Coronary artery (tissue), 2 donors: ENCODE results near the gene CPHXL2.

Experiments
- DNase-seq: peaks from one replicate; pipeline ENCODE4 v3.0.0-alpha.2; 2017; ENCODE audit warnings: low spot score
- H3K27ac ChIP-seq, 2 donors: fragments of 200-600 bp; sonication (generic); one replicate each; pipeline ENCODE4 v1.5.1; 2016 to 2019
- H3K4me3 ChIP-seq: fragments of 200-600 bp; sonication (generic); 2 replicates; pipeline ENCODE4 v1.5.1; 2016; ENCODE audit warnings: mild to moderate bottlenecking, moderate library complexity
- TF ChIP-seq, protein P1 (sequence below): fragments of 200-600 bp; sonication (generic); IDR thresholded peaks from one replicate; pipeline ENCODE4 v1.5.1; 2019; ENCODE audit warnings: antibody characterized with exemption

Gene CPHXL2

GRCh38 chr16:75620326-75621169, 56.3 kb downstream of the CPHXL2 start:
- Histone ChIP-seq H3K27ac (no peak overlapping the region), H3K4me3 (no peak overlapping the region)
- no peak for DNase-seq
- TF ChIP-seq, protein P1, sequence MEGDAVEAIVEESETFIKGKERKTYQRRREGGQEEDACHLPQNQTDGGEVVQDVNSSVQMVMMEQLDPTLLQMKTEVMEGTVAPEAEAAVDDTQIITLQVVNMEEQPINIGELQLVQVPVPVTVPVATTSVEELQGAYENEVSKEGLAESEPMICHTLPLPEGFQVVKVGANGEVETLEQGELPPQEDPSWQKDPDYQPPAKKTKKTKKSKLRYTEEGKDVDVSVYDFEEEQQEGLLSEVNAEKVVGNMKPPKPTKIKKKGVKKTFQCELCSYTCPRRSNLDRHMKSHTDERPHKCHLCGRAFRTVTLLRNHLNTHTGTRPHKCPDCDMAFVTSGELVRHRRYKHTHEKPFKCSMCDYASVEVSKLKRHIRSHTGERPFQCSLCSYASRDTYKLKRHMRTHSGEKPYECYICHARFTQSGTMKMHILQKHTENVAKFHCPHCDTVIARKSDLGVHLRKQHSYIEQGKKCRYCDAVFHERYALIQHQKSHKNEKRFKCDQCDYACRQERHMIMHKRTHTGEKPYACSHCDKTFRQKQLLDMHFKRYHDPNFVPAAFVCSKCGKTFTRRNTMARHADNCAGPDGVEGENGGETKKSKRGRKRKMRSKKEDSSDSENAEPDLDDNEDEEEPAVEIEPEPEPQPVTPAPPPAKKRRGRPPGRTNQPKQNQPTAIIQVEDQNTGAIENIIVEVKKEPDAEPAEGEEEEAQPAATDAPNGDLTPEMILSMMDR, result no peak

GRCh38 chr16:75618780-75619179, 58.0 kb downstream of the CPHXL2 start:
- DNase-seq, result no peak
- Histone ChIP-seq H3K27ac (no peak overlapping the region), H3K4me3 (no peak overlapping the region)
- TF ChIP-seq, protein P1, result no peak

GRCh38 chr16:75617121-75617520, 59.7 kb downstream of the CPHXL2 start:
- Histone ChIP-seq H3K27ac (no peak overlapping the region), H3K4me3 (no peak overlapping the region)
- TF ChIP-seq, protein P1, result no peak
- DNase-seq, result no peak

- TF ChIP-seq, protein P1, result no peak
- Histone ChIP-seq H3K27ac (no peak overlapping the region), H3K4me3 (no peak overlapping the region)
- DNase-seq, result no peak
These were observed 60.2 kb downstream of the CPHXL2 start for GRCh38 chr16:75616521-75617010.

DNA sequence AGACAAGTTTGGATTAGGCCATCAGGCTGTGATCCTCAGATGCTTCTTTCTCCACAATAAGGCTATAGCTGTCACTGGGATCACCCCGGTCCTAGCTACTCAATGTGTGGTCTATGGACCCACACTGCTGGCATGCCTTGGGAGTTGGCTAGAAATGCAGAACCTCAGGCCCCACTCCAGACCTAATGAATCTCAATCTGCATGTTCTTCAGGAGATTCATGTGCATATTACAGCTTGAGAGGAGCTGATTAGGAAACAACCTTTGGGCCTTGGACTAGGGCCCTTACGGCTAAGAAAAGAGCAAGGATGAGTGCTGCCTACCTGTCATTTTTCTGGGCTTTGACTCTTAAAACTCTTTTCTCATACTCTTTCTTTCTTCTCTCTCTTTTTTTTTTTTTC, 61.2 kb downstream of the CPHXL2 start:
- DNase-seq, result no peak
- Histone ChIP-seq H3K4me3 (no peak overlapping the region), H3K27ac (no peak overlapping the region)
- TF ChIP-seq, protein P1, result no peak

GRCh38 chr16:75614066-75614897, 62.5 kb downstream of the CPHXL2 start:
- TF ChIP-seq, protein P1, result no peak
- Histone ChIP-seq H3K27ac (no peak overlapping the region), H3K4me3 (no peak overlapping the region)
- no peak for DNase-seq
